Testis (tissue), 3 donors: Measurements from ENCODE around the gene GFOD1. TPM values are rescaled to one million over a fixed set of nuclear protein-coding genes. Genes with fewer than 3 reads are reported as not detected.
"Not testable (repeated sequence)": the region's sequence is repeated elsewhere in the genome, so short reads cannot be mapped to it uniquely, and the experiment has no call there.

Experiments
- DNase-seq: peaks from one replicate; pipeline ENCODE4 v3.0.0-alpha.2; 2019
- H3K27ac ChIP-seq, 2 donors: fragments of 200-600 bp; sonication (generic); one replicate each; pipeline ENCODE4 v1.5.1; 2019
- H3K27me3 ChIP-seq: fragments of 200-600 bp; sonication (generic); one replicate; pipeline ENCODE4 v1.5.1; 2019
- H3K36me3 ChIP-seq: fragments of 200-600 bp; sonication (generic); one replicate; pipeline ENCODE4 v1.5.1; 2017; ENCODE audit warnings: low read depth; ENCODE audit errors: missing control alignments
- H3K4me1 ChIP-seq: fragments of 200-600 bp; sonication (generic); one replicate; pipeline ENCODE4 v1.5.1; 2019
- H3K4me3 ChIP-seq, 2 donors: fragments of 200-600 bp; sonication (generic); one replicate each; pipeline ENCODE4 v1.5.1; 2017 to 2019
- H3K9me3 ChIP-seq: fragments of 200-600 bp; sonication (generic); one replicate; pipeline ENCODE4 v1.5.1; 2017
- POLR2A ChIP-seq: fragments of 450-650 bp; IDR thresholded peaks from one replicate; pipeline ENCODE4 v1.6.1; 2017; ENCODE audit warnings: antibody characterized with exemption, mild to moderate bottlenecking, moderate library complexity
- WGBS, 2 donors: methylation state at CpG; one replicate each; pipeline ENCODE4 v1.1.5; 2018; 5-methylcytosine and 5-hydroxymethylcytosine counted together
- intact Hi-C: fragments of 100-400 bp; cut with DNase I; formaldehyde crosslinking; loops from one replicate; pipeline ENCODE4 v1.15.1; 2023; ENCODE audit warnings: low total_unique reads
- polyA plus RNA-seq: library from polyadenylated mRNA; stranded (reverse); fragments of 350-450 nt; fragmentation: Illumina TruSeq; extraction: RNeasy Lipid Tissue Mini Kit (QIAGEN cat#74804); gene quantifications from one replicate; pipeline ENCODE4 v1.2.3, GENCODE V29; 2014; ENCODE audit warnings: low read depth, low replicate concordance; ENCODE audit not compliant: insufficient read depth
- total RNA-seq, 2 donors: library from RNA; depleted of rRNA; stranded (reverse); fragments of >200 nt; gene quantifications; one replicate each; pipeline ENCODE4 v1.2.3, GENCODE V29; 2016
- TF ChIP-seq, protein P1 (sequence below), 3 experiments: fragments of 450-650 bp in 2 of 3; fragments of 200-600 bp in 1 of 3; sonication (generic) in 1 of 3; IDR thresholded peaks; one replicate each; pipeline ENCODE4 v1.5.1; 2016 to 2019; ENCODE audit warnings: antibody characterized with exemption in 3 of 3, mild to moderate bottlenecking in 2 of 3, moderate library complexity in 1 of 3

The GFOD1 gene
- total and polyA plus RNA-seq, 3 donors from 2014 or later: 2.5 to 5.4 (median 5.0) TPM

DNA sequence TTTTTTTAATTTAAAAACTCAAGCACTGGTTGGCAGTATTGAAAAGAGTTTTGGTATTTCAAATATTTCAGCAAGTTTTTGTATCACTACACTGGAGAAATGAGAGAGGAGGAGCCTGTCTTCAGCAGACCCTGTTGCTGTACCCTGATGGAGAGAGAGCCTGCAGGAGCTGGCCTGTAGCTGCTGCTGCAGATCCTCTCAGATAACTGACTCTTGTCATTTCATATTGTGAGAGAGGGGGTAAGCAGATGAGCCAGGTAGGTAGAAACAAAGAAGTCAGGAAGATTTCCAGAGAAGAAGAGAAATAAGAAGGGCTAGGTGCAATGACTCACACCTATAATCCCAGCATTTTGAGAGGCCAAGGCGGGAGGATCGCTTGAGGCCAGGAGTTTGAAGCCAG, 94.9 kb downstream of the GFOD1 start:
- Histone ChIP-seq H3K4me1 (no peaks in the 10 kb centered on the region), H3K36me3 (no peaks in the 10 kb centered on the region), H3K4me3 (no peak overlapping the region), H3K9me3 (no peaks in the 10 kb centered on the region), H3K27ac (no peak overlapping the region), H3K27me3 (no peaks in the 10 kb centered on the region)
- TF ChIP-seq, protein P1, sequence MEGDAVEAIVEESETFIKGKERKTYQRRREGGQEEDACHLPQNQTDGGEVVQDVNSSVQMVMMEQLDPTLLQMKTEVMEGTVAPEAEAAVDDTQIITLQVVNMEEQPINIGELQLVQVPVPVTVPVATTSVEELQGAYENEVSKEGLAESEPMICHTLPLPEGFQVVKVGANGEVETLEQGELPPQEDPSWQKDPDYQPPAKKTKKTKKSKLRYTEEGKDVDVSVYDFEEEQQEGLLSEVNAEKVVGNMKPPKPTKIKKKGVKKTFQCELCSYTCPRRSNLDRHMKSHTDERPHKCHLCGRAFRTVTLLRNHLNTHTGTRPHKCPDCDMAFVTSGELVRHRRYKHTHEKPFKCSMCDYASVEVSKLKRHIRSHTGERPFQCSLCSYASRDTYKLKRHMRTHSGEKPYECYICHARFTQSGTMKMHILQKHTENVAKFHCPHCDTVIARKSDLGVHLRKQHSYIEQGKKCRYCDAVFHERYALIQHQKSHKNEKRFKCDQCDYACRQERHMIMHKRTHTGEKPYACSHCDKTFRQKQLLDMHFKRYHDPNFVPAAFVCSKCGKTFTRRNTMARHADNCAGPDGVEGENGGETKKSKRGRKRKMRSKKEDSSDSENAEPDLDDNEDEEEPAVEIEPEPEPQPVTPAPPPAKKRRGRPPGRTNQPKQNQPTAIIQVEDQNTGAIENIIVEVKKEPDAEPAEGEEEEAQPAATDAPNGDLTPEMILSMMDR (IDR thresholded peaks at IDR 0.05): no peak
- TF ChIP-seq POLR2A: no peak
- WGBS, 2 donors: 50 to 79% methylated on average over 2 of the region's 2 CpGs
- DNase-seq: no peak
- intact Hi-C loops: no loop called here

DNA sequence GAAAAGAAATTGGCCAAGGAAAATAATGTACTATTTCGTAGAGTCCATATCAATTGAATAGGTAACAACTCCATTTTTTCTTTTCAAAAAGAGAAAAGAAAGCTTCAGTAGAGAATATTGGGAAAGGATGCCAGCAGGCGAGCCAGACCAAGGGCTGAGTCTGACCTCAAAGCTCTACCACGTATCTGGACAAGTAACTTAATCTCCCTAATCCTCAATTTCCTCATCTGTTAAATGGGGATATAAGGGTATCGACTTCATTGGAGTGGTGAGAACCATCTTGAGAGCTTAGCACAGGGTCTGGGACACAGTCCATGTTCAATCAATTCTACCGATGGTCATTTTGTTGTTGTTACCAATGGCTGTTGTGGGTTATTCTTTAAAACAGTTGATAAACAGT, 95.9 kb downstream of the GFOD1 start:
- no peaks in the 10 kb centered on the region for H3K36me3 ChIP-seq
- H3K9me3 ChIP-seq: no peaks in the 10 kb centered on the region
- TF ChIP-seq, protein P1 (IDR thresholded peaks at IDR 0.05): no peak
- no peak for TF ChIP-seq POLR2A
- H3K27me3 ChIP-seq: no peaks in the 10 kb centered on the region
- no peak for DNase-seq
- no peak overlapping the region for H3K27ac ChIP-seq
- WGBS, 2 donors: 92 to 100% methylated on average over 5 of the region's 5 CpGs
- intact Hi-C loops: no loop called here
- no peak overlapping the region for H3K4me3 ChIP-seq
- H3K4me1 ChIP-seq: no peaks in the 10 kb centered on the region

DNA sequence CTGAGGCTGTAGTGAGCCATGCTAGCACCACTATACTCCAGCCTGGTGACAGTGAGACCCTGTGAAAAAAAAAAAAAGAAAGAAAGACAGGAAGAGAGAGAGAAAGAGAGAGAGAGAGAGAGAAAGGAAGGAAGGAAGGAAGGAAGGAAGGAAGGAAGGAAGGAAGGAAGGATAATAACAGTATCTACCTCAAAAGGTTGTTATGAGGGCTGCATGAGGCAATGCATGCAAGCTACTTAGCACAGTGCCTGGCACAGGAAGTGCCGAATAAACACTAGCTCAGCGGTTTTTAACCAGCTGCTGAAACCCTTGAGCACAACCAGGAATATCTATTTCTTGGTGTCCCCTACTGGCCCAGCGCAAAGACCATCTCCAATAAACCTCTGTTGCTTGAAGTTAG, 96.7 kb downstream of the GFOD1 start:
- H3K27me3 ChIP-seq: no peaks in the 10 kb centered on the region
- no peaks in the 10 kb centered on the region for H3K4me1 ChIP-seq
- 56 to 80% methylated on average over 3 of the region's 3 CpGs for WGBS, 2 donors
- no peak overlapping the region for H3K4me3 ChIP-seq
- intact Hi-C loops: no loop called here
- H3K27ac ChIP-seq: no peak overlapping the region
- no peak for DNase-seq
- no peaks in the 10 kb centered on the region for H3K9me3 ChIP-seq
- TF ChIP-seq, protein P1 (IDR thresholded peaks at IDR 0.05): no peak
- no peak for TF ChIP-seq POLR2A
- no peaks in the 10 kb centered on the region for H3K36me3 ChIP-seq

DNA sequence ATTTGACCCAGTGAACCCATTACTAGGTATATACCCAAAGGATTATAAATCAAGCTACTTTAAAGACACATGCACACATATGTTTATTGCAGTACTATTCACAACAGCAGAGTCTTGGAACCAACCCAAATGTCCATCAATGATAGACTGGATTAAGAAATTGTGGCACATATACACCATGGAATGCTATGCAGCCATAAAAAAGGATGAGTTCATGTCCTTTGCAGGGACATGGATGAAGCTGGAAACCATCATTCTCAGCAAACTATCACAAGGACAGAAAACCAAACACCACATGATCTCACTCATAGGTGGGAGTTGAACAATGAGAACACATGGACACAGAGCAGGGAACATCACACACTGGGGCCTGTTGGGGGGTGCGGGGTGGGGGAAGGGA, 98.2 kb downstream of the GFOD1 start:
- H3K9me3 ChIP-seq, H3K27ac ChIP-seq, DNase-seq, H3K27me3 ChIP-seq, H3K4me3 ChIP-seq, H3K36me3 ChIP-seq, H3K4me1 ChIP-seq, intact Hi-C loops: not testable (repeated sequence)
- WGBS, 2 donors: 90 to 100% methylated on average over 1 of the region's 1 CpG

DNA sequence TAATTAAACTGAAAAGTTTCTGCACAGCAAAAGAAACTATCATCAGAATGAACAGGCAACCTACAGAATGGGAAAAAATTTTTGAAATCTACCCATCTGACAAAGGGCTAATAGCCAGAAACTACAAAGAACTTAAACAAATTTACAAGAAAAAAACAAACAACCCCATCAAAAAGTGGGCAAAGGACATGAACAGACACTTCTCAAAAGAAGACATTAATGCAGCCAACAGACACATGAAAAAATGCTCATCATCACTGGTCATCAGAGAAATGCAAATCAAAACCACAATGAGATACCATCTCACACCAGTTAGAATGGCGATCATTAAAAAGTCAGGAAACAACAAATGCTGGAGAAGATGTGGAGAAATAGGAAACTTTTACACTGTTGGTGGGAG, 98.6 kb downstream of the GFOD1 start:
- DNase-seq, H3K27me3 ChIP-seq, H3K4me1 ChIP-seq, H3K9me3 ChIP-seq, H3K27ac ChIP-seq, H3K4me3 ChIP-seq, H3K36me3 ChIP-seq, intact Hi-C loops: not testable (repeated sequence)
- WGBS, 2 donors: 94 to 97% methylated on average over 1 of the region's 1 CpG

DNA sequence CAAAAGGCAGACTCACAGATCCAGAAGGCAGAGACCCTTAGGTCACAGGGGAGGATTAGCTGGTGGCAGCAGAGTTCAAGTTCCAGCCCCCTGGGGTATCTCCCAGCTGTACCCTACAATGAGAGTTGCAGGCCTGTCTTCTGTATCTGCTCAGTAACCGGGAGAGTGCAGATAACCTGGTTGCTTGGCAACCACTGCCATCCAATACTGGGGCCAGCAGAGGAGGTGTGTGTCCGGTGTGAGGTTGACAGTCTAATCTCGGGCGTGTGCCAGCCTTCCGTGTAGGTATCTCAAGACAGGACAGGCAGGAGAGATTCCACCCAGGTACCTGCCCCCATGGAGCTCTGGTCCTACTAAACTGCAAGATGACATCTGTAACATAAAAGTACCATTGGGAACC, 102.4 kb downstream of the GFOD1 start:
- Histone ChIP-seq H3K4me3 (no peak overlapping the region), H3K27me3 (no peaks in the 10 kb centered on the region), H3K27ac (no peak overlapping the region), H3K4me1 (no peaks in the 10 kb centered on the region), H3K9me3 (no peaks in the 10 kb centered on the region), H3K36me3 (no peaks in the 10 kb centered on the region)
- intact Hi-C loops: no loop called here
- 72 to 73% methylated on average over 3 to 5 of the region's 5 CpGs for WGBS, 2 donors
- TF ChIP-seq POLR2A: no peak
- TF ChIP-seq, protein P1 (IDR thresholded peaks at IDR 0.05): no peak
- DNase-seq: no peak
